ENCODE data around the gene RPGRIP1L.
A peak's percentile ranks its signal among the peaks of the same experiment; 100 is the strongest.

Gene RPGRIP1L

DNA sequence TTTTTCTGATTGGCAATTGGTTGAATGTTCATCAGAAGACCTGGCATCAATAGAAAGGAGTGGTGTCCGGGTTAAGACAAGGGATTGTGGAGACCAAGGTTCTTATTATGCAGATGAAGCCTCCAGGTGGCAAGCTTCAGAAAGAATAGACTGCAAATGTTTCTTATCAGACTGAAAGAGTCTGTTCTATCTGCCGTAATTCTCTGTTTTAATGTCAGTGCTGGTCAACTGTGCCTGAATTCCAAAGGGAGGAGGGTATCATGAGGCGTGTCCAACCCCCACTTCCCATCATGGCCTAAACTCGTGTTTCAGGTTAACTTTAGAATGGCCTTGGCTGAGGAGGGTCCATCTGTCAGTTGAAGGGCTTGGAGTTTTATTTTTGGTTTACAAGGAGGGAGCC is 140.2 kb downstream of the RPGRIP1L start:
- no peak for DNase-seq (ENCODE audit: low spot score in 2 of 2)
- no peak overlapping the region for H3K4me3 ChIP-seq
- in situ Hi-C loops (cut with MboI; ENCODE audit: low sequenced_read_pairs): loop anchor here (25.0 kb wide), 1 partner anchor 1699 kb away; no protein-coding TSS in a partner anchor
- no peaks in the 10 kb centered on the region for H3K36me3 ChIP-seq (replicated peaks)
- peaks cover 16% of the 10 kb centered on the region for H3K4me1 ChIP-seq
- peaks cover 4% of the 10 kb centered on the region; the same call in 1 of the 2 replicates for H3K9me3 ChIP-seq
- H3K27me3 ChIP-seq (ENCODE audit: low read depth): no peaks in the 10 kb centered on the region

DNA sequence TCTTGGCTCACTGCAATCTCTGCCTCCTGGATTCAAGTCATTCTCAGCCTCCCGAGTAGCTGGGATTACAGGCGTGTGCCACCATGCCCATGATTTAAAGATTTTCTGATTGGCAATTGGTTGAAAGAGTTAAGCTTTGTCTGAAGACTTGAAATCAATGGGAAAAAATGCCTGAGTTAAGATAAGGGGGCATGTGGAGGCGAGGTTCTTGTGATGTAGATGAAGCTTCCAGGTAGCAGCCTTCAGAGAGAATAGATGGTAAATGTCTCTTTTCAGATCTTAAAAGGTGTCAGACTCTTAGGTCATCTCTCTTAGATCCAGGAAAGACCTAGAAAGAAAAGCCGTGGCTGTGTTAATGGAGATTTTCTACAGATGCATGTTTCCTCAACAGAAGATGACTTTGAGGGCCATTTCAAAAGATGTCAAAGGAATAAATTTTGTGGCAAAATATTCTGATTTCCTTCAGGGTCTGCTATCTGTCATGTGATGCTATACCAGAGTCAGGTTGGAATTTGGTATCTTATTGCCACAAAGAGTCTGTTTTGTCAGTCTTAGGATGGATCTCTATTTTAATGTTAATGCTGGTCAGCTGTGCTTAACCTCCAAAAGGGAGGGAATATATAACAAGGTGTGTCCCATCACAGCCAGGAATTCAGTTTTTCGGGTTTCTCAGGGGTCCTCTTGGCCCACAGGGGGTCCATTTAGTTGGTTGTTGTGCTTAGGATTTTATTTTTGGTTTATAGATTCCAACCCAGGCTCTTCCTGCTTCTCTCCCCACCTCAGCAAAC is 142.4 kb downstream of the RPGRIP1L start:
- in situ Hi-C loops (cut with MboI; ENCODE audit: low sequenced_read_pairs): loop anchor here (25.0 kb wide), 1 partner anchor 1701 kb away; no protein-coding TSS in a partner anchor
- no peaks in the 10 kb centered on the region; the same call in 1 of the 2 replicates for H3K9me3 ChIP-seq
- peaks cover 18% of the 10 kb centered on the region for H3K4me1 ChIP-seq
- H3K4me3 ChIP-seq: no peak overlapping the region
- no peak for DNase-seq (ENCODE audit: low spot score in 2 of 2)
- H3K27me3 ChIP-seq (ENCODE audit: low read depth): no peaks in the 10 kb centered on the region
- no peaks in the 10 kb centered on the region for H3K36me3 ChIP-seq (replicated peaks)

DNA sequence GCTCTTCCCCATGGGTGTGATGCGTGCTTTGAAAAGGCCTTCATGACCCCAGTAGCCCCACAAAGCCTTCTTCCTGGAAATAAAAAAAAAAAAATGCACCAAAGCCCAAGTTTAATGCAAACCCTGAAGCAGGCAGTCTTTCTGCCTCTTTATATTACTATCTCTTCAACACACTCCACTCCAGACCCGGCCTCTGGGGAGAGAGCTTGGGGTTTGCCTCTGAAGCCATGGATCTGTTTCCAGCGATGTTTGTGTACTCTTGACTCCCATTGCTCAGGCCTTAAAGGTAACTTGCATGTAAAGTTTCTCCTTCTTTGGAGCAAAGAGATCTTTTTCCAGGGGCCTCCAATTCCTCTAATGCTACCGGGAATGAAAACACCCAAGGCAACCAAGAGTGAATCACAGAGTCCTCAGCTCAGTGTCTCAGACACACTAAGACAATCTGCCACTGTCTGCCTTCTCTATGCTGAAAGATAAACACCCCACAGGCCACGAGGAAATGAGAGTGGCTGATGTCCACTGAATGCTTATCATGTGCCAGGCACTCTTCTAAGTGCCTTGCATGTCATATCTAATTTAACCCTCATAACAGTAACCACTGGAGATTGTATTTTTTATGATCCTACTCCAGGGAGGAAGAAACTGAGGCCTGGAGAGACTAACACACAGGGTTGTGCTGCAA is 144.2 kb downstream of the RPGRIP1L start:
- H3K4me1 ChIP-seq: peaks cover 14% of the 10 kb centered on the region
- no peak for DNase-seq (ENCODE audit: low spot score in 2 of 2)
- in situ Hi-C loops (cut with MboI; ENCODE audit: low sequenced_read_pairs): loop anchor here (10.0 to 25.0 kb wide), 3 partner anchors 205 to 1703 kb away; no protein-coding TSS in a partner anchor
- no peaks in the 10 kb centered on the region; the same call in 1 of the 2 replicates for H3K9me3 ChIP-seq
- no peak overlapping the region for H3K4me3 ChIP-seq
- H3K27me3 ChIP-seq (ENCODE audit: low read depth): no peaks in the 10 kb centered on the region
- H3K36me3 ChIP-seq (replicated peaks): no peaks in the 10 kb centered on the region

DNA sequence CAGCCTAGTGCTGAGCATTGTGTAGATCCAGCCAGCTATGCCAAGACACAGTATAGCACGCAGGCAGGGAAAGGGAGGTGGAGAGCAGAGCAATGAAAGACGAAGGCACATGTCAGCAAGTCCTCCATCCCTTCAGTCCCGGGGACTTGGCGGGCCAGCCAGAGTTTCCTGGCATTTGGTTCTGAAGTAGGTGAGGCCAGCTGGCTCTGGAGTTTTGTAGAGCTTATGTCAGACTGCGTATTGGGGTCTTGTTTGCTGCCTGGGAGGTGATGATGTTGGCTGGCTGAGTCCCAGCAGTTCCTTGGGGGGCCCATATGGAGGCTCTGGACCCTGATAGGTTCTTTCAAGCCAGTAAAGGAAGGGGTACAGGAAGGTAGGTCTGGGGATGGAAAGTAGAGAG is 144.9 kb downstream of the RPGRIP1L start:
- in situ Hi-C loops (cut with MboI; ENCODE audit: low sequenced_read_pairs): loop anchor here (10.0 to 25.0 kb wide), 3 partner anchors 206 to 1704 kb away; no protein-coding TSS in a partner anchor
- Histone ChIP-seq H3K4me1 (peaks cover 14% of the 10 kb centered on the region), H3K9me3 (no peaks in the 10 kb centered on the region; the same call in 1 of the 2 replicates), H3K27me3 (ENCODE audit: low read depth) (no peaks in the 10 kb centered on the region), H3K4me3 (no peak overlapping the region), H3K36me3 (replicated peaks) (no peaks in the 10 kb centered on the region)
- DNase-seq (ENCODE audit: low spot score in 2 of 2): no peak

DNA sequence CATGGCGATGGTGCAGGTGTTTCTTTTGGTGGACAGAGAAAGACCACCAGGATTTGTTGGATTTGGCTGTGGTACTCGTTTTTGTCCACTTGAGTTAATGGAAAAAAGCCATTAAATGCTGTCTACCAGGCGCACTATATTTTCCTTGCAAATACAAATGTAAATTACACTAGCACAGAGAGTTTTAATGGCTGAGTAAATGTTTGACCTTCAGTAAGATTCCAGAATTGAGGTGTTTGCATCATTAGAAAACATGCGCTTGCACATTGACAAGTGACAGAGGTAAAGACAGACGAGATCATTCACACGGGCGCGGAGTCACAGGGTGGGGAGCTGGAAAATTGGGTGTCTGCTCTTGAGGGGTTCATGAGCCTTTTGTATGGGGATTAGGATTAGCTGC is 147.1 kb downstream of the RPGRIP1L start:
- H3K36me3 ChIP-seq (replicated peaks): no peaks in the 10 kb centered on the region
- in situ Hi-C loops (cut with MboI; ENCODE audit: low sequenced_read_pairs): loop anchor here (10.0 to 25.0 kb wide), 3 partner anchors 208 to 1706 kb away; no protein-coding TSS in a partner anchor
- no peaks in the 10 kb centered on the region for H3K9me3 ChIP-seq
- DNase-seq (ENCODE audit: low spot score in 2 of 2): peak in 1 of 2 experiments; percentile 31
- no peak overlapping the region for H3K4me3 ChIP-seq
- H3K4me1 ChIP-seq: peaks cover 12% of the 10 kb centered on the region
- H3K27me3 ChIP-seq (ENCODE audit: low read depth): no peaks in the 10 kb centered on the region

DNA sequence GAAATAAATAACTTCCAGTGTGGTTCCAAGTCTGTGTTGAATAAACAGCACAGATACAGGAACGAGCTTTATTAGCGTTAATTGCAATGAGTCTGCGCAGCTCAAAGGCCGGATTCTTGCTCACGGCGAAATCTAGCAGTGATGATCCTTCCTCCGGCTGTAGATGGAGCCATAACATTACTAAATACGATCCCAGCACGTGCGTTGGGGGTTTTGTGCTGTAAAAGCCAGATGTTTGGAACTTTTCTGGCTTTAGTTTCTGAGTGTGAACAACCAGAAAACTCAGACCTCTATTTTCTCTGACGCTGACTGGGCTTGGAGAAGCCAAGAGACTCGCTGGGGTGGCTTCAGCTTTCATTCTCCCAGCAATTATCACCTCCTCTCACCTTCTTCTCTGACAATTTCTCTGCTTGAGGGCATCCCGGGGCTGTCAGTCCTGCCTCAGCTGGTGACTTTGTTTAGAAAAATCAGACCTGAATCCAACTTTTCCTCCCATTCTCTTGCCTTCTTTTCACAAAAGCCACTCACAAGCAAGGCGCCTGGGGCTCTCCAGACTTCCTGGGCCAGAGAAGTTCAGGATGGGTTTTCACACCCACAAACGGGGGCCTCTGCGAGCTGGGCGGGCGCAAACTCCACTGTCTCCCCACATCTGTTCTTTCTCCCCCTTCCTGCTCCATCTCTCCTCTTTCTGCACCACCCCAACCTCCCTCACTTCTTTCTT is 153.5 kb downstream of the RPGRIP1L start:
- H3K4me3 ChIP-seq: no peak overlapping the region

More for the DNA sequence above, 153.5 kb downstream of the RPGRIP1L start:
- Histone ChIP-seq H3K9me3 (no peaks in the 10 kb centered on the region), H3K27me3 (ENCODE audit: low read depth) (peaks cover 17% of the 10 kb centered on the region), H3K4me1 (peaks cover 2% of the 10 kb centered on the region; the same call in 1 of the 2 replicates), H3K36me3 (replicated peaks) (no peaks in the 10 kb centered on the region)
- DNase-seq (ENCODE audit: low spot score in 2 of 2): peak; percentile 81 to 86
- in situ Hi-C loops (cut with MboI; ENCODE audit: low sequenced_read_pairs): loop anchor here (10.0 to 25.0 kb wide), 3 partner anchors 215 to 1712 kb away; no protein-coding TSS in a partner anchor

Measured in HAP-1 (cell line).